ENCODE measurements around the gene CLTC. TPM values are rescaled to one million over a fixed set of nuclear protein-coding genes. Genes with fewer than 3 reads are reported as not detected.

The CLTC gene
- total and polyA plus RNA-seq, 2 of the 13 experiments (the other 11 are each of a cell fraction or from before 2014, with no cell fraction given), result 134 to 283 TPM

DNA sequence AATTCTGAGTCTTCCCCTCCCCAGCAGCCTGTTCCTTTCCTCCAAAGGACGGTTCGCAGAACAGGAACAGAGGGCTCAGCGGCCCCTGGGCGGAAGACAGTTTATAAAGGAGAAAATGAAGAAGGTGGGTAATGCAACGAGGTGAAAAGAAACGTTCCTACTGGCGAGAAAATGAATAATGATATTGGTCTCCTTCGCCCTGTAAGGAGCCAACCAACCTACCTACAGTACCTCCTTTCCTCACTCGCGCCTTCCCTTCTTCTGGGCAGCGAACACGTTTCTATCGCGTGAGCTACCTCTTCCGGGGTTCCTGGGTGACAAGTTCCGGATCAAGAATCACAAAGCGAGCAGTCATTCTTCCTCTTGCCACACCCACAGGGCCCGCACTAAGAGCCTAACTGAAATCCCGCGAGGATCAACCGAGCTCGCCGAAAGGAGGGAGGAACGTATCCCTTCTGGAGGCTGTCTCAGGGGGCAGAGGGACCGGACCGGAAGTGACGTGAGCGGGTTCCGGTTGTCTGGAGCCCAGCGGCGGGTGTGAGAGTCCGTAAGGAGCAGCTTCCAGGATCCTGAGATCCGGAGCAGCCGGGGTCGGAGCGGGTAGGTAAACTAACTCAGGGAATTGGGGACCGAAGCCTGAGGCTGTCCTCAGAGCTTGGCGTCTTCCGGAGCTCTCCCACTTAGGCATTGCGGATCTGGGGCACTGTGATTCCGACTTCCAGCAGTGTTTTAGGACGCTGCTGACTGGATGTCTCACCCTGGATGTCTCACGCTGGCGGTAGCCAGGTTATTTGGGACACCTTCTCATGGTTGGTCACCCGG lies 87.7 kb downstream of the CLTC start, which contains the start of the genes PTRH2 and VMP1 (continued):
- TF ChIP-seq, protein P1, sequence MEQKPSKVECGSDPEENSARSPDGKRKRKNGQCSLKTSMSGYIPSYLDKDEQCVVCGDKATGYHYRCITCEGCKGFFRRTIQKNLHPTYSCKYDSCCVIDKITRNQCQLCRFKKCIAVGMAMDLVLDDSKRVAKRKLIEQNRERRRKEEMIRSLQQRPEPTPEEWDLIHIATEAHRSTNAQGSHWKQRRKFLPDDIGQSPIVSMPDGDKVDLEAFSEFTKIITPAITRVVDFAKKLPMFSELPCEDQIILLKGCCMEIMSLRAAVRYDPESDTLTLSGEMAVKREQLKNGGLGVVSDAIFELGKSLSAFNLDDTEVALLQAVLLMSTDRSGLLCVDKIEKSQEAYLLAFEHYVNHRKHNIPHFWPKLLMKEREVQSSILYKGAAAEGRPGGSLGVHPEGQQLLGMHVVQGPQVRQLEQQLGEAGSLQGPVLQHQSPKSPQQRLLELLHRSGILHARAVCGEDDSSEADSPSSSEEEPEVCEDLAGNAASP (CRISPR knock-in tag; IDR thresholded peaks at IDR 0.05; ENCODE audit: borderline replicate concordance), result no peak; the same call in 1 of the 2 replicates
- TF ChIP-seq, protein P2, sequence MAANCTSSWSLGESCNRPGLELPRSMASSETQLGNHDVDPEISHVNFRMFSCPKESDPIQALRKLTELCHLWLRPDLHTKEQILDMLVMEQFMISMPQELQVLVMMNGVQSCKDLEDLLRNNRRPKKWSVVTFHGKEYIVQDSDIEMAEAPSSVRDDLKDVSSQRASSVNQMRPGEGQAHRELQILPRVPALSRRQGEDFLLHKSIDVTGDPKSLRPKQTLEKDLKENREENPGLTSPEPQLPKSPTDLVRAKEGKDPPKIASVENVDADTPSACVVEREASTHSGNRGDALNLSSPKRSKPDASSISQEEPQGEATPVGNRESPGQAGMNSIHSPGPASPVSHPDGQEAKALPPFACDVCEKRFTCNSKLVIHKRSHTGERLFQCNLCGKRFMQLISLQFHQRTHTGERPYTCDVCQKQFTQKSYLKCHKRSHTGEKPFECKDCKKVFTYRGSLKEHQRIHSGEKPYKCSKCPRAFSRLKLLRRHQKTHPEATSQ (CRISPR knock-in tag; IDR thresholded peaks at IDR 0.05; ENCODE audit: borderline replicate concordance), result peak; percentile 34; the same call in 1 of the 2 replicates
- peak; percentile 18; the same call in 1 of the 2 replicates for TF ChIP-seq ZNF768 (CRISPR knock-in tag; IDR thresholded peaks at IDR 0.05)
- peak; percentile 74; the same call in 1 of the 2 replicates for TF ChIP-seq ZFP37 (CRISPR knock-in tag; IDR thresholded peaks at IDR 0.05; ENCODE audit: borderline replicate concordance)
- peak in 1 of 2 experiments; percentile 95; a peak in 2 of 4 replicates for TF ChIP-seq KLF16 (CRISPR knock-in tag; IDR thresholded peaks at IDR 0.05)
- TF ChIP-seq ZNF788 (CRISPR knock-in tag; IDR thresholded peaks at IDR 0.05; ENCODE audit: borderline replicate concordance), result no peak
- peak; percentile 55; the same call in 1 of the 2 replicates for TF ChIP-seq JUND (CRISPR knock-in tag; IDR thresholded peaks at IDR 0.05)
- TF ChIP-seq, protein P3, sequence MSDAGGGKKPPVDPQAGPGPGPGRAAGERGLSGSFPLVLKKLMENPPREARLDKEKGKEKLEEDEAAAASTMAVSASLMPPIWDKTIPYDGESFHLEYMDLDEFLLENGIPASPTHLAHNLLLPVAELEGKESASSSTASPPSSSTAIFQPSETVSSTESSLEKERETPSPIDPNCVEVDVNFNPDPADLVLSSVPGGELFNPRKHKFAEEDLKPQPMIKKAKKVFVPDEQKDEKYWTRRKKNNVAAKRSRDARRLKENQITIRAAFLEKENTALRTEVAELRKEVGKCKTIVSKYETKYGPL (CRISPR knock-in tag; IDR thresholded peaks at IDR 0.05), result peak; percentile 58; the same call in 1 of the 2 replicates
- peak; percentile 97 for TF ChIP-seq ATF1 (CRISPR knock-in tag; IDR thresholded peaks at IDR 0.05)
- 0 out of 2 replicates have a peak, but pooled peaks have one; percentile 4 for TF ChIP-seq MZF1 (CRISPR knock-in tag; IDR thresholded peaks at IDR 0.05; ENCODE audit: borderline replicate concordance)
- peak; percentile 66 for TF ChIP-seq JUN (CRISPR knock-in tag; IDR thresholded peaks at IDR 0.05)
- TF ChIP-seq, protein P4, sequence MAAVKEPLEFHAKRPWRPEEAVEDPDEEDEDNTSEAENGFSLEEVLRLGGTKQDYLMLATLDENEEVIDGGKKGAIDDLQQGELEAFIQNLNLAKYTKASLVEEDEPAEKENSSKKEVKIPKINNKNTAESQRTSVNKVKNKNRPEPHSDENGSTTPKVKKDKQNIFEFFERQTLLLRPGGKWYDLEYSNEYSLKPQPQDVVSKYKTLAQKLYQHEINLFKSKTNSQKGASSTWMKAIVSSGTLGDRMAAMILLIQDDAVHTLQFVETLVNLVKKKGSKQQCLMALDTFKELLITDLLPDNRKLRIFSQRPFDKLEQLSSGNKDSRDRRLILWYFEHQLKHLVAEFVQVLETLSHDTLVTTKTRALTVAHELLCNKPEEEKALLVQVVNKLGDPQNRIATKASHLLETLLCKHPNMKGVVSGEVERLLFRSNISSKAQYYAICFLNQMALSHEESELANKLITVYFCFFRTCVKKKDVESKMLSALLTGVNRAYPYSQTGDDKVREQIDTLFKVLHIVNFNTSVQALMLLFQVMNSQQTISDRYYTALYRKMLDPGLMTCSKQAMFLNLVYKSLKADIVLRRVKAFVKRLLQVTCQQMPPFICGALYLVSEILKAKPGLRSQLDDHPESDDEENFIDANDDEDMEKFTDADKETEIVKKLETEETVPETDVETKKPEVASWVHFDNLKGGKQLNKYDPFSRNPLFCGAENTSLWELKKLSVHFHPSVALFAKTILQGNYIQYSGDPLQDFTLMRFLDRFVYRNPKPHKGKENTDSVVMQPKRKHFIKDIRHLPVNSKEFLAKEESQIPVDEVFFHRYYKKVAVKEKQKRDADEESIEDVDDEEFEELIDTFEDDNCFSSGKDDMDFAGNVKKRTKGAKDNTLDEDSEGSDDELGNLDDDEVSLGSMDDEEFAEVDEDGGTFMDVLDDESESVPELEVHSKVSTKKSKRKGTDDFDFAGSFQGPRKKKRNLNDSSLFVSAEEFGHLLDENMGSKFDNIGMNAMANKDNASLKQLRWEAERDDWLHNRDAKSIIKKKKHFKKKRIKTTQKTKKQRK (IDR thresholded peaks at IDR 0.05; ENCODE audit: low read length), result no peak
- TF ChIP-seq, protein P5, sequence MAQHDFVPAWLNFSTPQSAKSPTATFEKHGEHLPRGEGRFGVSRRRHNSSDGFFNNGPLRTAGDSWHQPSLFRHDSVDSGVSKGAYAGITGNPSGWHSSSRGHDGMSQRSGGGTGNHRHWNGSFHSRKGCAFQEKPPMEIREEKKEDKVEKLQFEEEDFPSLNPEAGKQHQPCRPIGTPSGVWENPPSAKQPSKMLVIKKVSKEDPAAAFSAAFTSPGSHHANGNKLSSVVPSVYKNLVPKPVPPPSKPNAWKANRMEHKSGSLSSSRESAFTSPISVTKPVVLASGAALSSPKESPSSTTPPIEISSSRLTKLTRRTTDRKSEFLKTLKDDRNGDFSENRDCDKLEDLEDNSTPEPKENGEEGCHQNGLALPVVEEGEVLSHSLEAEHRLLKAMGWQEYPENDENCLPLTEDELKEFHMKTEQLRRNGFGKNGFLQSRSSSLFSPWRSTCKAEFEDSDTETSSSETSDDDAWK (CRISPR knock-in tag; IDR thresholded peaks at IDR 0.05), result no peak
- TF ChIP-seq, protein P6, sequence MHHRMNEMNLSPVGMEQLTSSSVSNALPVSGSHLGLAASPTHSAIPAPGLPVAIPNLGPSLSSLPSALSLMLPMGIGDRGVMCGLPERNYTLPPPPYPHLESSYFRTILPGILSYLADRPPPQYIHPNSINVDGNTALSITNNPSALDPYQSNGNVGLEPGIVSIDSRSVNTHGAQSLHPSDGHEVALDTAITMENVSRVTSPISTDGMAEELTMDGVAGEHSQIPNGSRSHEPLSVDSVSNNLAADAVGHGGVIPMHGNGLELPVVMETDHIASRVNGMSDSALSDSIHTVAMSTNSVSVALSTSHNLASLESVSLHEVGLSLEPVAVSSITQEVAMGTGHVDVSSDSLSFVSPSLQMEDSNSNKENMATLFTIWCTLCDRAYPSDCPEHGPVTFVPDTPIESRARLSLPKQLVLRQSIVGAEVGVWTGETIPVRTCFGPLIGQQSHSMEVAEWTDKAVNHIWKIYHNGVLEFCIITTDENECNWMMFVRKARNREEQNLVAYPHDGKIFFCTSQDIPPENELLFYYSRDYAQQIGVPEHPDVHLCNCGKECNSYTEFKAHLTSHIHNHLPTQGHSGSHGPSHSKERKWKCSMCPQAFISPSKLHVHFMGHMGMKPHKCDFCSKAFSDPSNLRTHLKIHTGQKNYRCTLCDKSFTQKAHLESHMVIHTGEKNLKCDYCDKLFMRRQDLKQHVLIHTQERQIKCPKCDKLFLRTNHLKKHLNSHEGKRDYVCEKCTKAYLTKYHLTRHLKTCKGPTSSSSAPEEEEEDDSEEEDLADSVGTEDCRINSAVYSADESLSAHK (CRISPR knock-in tag; IDR thresholded peaks at IDR 0.05; ENCODE audit: borderline replicate concordance), result 0 out of 2 replicates have a peak, but pooled peaks have one; percentile 2
- TF ChIP-seq ZSCAN31 (CRISPR knock-in tag; IDR thresholded peaks at IDR 0.05; ENCODE audit: low read depth), result 0 out of 2 replicates have a peak, but pooled peaks have one; percentile 4
- no peak for TF ChIP-seq RORA (CRISPR knock-in tag; IDR thresholded peaks at IDR 0.05)
